Stromal cell of bone marrow (primary cell): ENCODE results near the gene KCNIP4.
A peak's percentile ranks its signal among the peaks of the same experiment; 100 is the strongest.

ENCODE experiments used
- DNase-seq: peaks from one replicate; pipeline ENCODE4 v3.0.0-alpha.2; 2012; ENCODE audit warnings: low read depth

Gene KCNIP4

GRCh38 chr4:21571100-21571499 lies 377.5 kb downstream of the KCNIP4 start:
- no peak for DNase-seq

GRCh38 chr4:21569638-21570037 lies 378.9 kb downstream of the KCNIP4 start:
- DNase-seq: no peak

- DNase-seq: no peak
Measured at GRCh38 chr4:21555083-21555482, 393.5 kb downstream of the KCNIP4 start.

GRCh38 chr4:21554500-21554899 lies 394.1 kb downstream of the KCNIP4 start:
- DNase-seq: no peak

GRCh38 chr4:21554066-21554465 lies 394.5 kb downstream of the KCNIP4 start:
- no peak for DNase-seq

GRCh38 chr4:21552455-21552854 lies 396.1 kb downstream of the KCNIP4 start:
- DNase-seq: no peak

GRCh38 chr4:21544955-21545354 lies 403.6 kb downstream of the KCNIP4 start:
- no peak for DNase-seq

GRCh38 chr4:21544415-21544814 lies 404.2 kb downstream of the KCNIP4 start:
- DNase-seq: no peak

GRCh38 chr4:21543514-21543913 lies 405.1 kb downstream of the KCNIP4 start:
- DNase-seq: no peak

- no peak for DNase-seq
Measured at GRCh38 chr4:21535898-21536297, 412.7 kb downstream of the KCNIP4 start.

GRCh38 chr4:21531048-21531447 lies 417.5 kb downstream of the KCNIP4 start:
- DNase-seq: no peak

- no peak for DNase-seq
Measured at GRCh38 chr4:21529214-21529613, 419.4 kb downstream of the KCNIP4 start.

- no peak for DNase-seq
Measured at GRCh38 chr4:21522296-21522695, 426.3 kb downstream of the KCNIP4 start.

GRCh38 chr4:21517126-21517859 lies 431.3 kb downstream of the KCNIP4 start:
- no peak for DNase-seq

- no peak for DNase-seq
Measured at GRCh38 chr4:21514022-21514694, 434.4 kb downstream of the KCNIP4 start.

GRCh38 chr4:21512353-21512752 lies 436.2 kb downstream of the KCNIP4 start:
- peak; percentile 21 for DNase-seq

GRCh38 chr4:21507439-21507838 lies 441.1 kb downstream of the KCNIP4 start:
- peak; percentile 2 for DNase-seq

GRCh38 chr4:21490682-21491081 lies 457.9 kb downstream of the KCNIP4 start:
- no peak for DNase-seq

GRCh38 chr4:21476757-21477156 lies 471.8 kb downstream of the KCNIP4 start:
- no peak for DNase-seq

GRCh38 chr4:21474195-21474594 lies 474.4 kb downstream of the KCNIP4 start:
- DNase-seq: no peak

GRCh38 chr4:21470535-21470934 lies 478.0 kb downstream of the KCNIP4 start:
- peak; percentile 10 for DNase-seq

GRCh38 chr4:21469438-21470300 lies 478.9 kb downstream of the KCNIP4 start:
- DNase-seq: peak; percentile 3

GRCh38 chr4:21467551-21467950 lies 481.0 kb downstream of the KCNIP4 start:
- no peak for DNase-seq
